Neural cell (in vitro differentiated cells): ENCODE results near the gene SAYSD1. TPM values are rescaled to one million over a fixed set of nuclear protein-coding genes. Genes with fewer than 3 reads are reported as not detected.

Source experiments
- H2AFZ ChIP-seq: fragments of 200-600, 300-800 bp; sonication (generic), shearing (Covaris generic); 2 replicates; pipeline ENCODE4 v1.6.0; 2014; ENCODE audit warnings: low read depth, mild to moderate bottlenecking, antibody characterized with exemption, low read length, moderate library complexity
- H3F3A ChIP-seq: fragments of 200-600 bp; shearing (Covaris generic); 2 replicates; pipeline ENCODE4 v1.6.1; 2016; ENCODE audit warnings: mild to moderate bottlenecking, moderate library complexity, mixed read lengths, antibody characterized with exemption, low read length; ENCODE audit not compliant: insufficient read depth, poor library complexity, severe bottlenecking
- H3K27ac ChIP-seq: fragments of 200-600, 300-800 bp; sonication (generic), shearing (Covaris generic); 2 replicates; pipeline ENCODE4 v1.5.1; 2014; ENCODE audit warnings: mild to moderate bottlenecking, low read length, moderate library complexity
- H3K27me3 ChIP-seq: fragments of 300-800, 200-600 bp; sonication (generic), shearing (Covaris generic); 2 replicates; pipeline ENCODE4 v1.6.0; 2014; ENCODE audit warnings: mild to moderate bottlenecking, low read depth, low read length, moderate library complexity; ENCODE audit not compliant: insufficient read depth
- H3K36me3 ChIP-seq: fragments of 300-800, 200-600 bp; sonication (generic), shearing (Covaris generic); 2 replicates; pipeline ENCODE4 v1.5.1; 2014; ENCODE audit warnings: mild to moderate bottlenecking, antibody characterized with exemption, low read length, moderate library complexity; ENCODE audit not compliant: insufficient read depth
- H3K4me2 ChIP-seq: fragments of 300-800, 200-600 bp; sonication (generic), shearing (Covaris generic); 2 replicates; pipeline ENCODE4 v1.6.0; 2014; ENCODE audit warnings: mild to moderate bottlenecking, low read length
- H3K4me3 ChIP-seq: fragments of 300-800, 200-600 bp; sonication (generic), shearing (Covaris generic); 2 replicates; pipeline ENCODE4 v1.5.1; 2014; ENCODE audit warnings: mild to moderate bottlenecking, low read length, moderate library complexity
- H3K79me2 ChIP-seq: fragments of 200-600 bp; shearing (Covaris generic); replicated peaks from 2 replicates; pipeline ENCODE4 v1.6.0; 2014; ENCODE audit warnings: mild to moderate bottlenecking, low read length, moderate library complexity; ENCODE audit not compliant: insufficient read depth
- H3K9ac ChIP-seq: fragments of 300-800, 200-600 bp; sonication (generic), shearing (Covaris generic); 2 replicates; pipeline ENCODE4 v1.6.1; 2016; ENCODE audit warnings: mild to moderate bottlenecking, low read length, mixed read lengths
- H3K9me2 ChIP-seq: fragments of 200-600 bp; shearing (Covaris generic); 2 replicates; pipeline ENCODE4 v1.6.1; 2016; ENCODE audit warnings: mild to moderate bottlenecking, low read length, mixed read lengths; ENCODE audit not compliant: insufficient read depth
- H3K9me3 ChIP-seq: fragments of 200-600, 300-800 bp; sonication (generic), shearing (Covaris generic); 2 replicates; pipeline ENCODE4 v1.6.1; 2016; ENCODE audit warnings: mild to moderate bottlenecking, mixed run types, low read length, moderate library complexity, mixed read lengths
- H4K20me1 ChIP-seq: fragments of 200-600 bp; shearing (Covaris generic); 2 replicates; pipeline ENCODE4 v1.6.1; 2016; ENCODE audit warnings: mild to moderate bottlenecking, mixed run types; ENCODE audit not compliant: insufficient read depth
- EP300 ChIP-seq: fragments of 450-650 bp; conservative IDR thresholded peaks from 2 replicates; pipeline ENCODE4 v1.6.1; 2014; ENCODE audit warnings: antibody characterized with exemption, mild to moderate bottlenecking, moderate library complexity; ENCODE audit not compliant: poor library complexity, severe bottlenecking
- EZH2 ChIP-seq: fragments of 200-600, 300-800 bp; shearing (Covaris generic), sonication (generic); IDR thresholded peaks from 2 replicates; pipeline ENCODE4 v1.6.1; 2014; ENCODE audit warnings: antibody characterized with exemption, low read length, borderline replicate concordance, mild to moderate bottlenecking; ENCODE audit not compliant: insufficient read depth, poor library complexity, severe bottlenecking
- MXI1 ChIP-seq: fragments of 450-650 bp; conservative IDR thresholded peaks from 2 replicates; pipeline ENCODE4 v1.6.1; 2014; ENCODE audit warnings: antibody characterized with exemption, mild to moderate bottlenecking; ENCODE audit not compliant: poor library complexity, severe bottlenecking
- POLR2AphosphoS5 ChIP-seq: IDR thresholded peaks from 2 replicates; pipeline ENCODE4 v1.6.1; 2012
- RAD21 ChIP-seq: fragments of 450-650 bp; conservative IDR thresholded peaks from 2 replicates; pipeline ENCODE4 v1.6.1; 2014; ENCODE audit warnings: antibody characterized with exemption, mild to moderate bottlenecking, moderate library complexity
- SMC3 ChIP-seq: fragments of 450-650 bp; conservative IDR thresholded peaks from 2 replicates; pipeline ENCODE4 v1.6.1; 2014; ENCODE audit warnings: antibody characterized with exemption, mild to moderate bottlenecking, moderate library complexity; ENCODE audit not compliant: poor library complexity
- TAF1 ChIP-seq: IDR thresholded peaks from 2 replicates; pipeline ENCODE4 v1.6.1; 2012; ENCODE audit warnings: low read depth
- polyA plus RNA-seq: library from polyadenylated mRNA; depleted of rRNA; stranded (reverse); fragments of >200 nt; gene quantifications from 2 replicates; pipeline ENCODE4 v1.2.3, GENCODE V29; 2014
- TF ChIP-seq, protein P1 (sequence below): fragments of 450-650 bp; IDR thresholded peaks from 2 replicates; pipeline ENCODE4 v1.5.1; 2014; ENCODE audit warnings: antibody characterized with exemption, mild to moderate bottlenecking, moderate library complexity; ENCODE audit not compliant: poor library complexity, severe bottlenecking
- TF ChIP-seq, protein P2 (sequence below): IDR thresholded peaks from 2 replicates; pipeline ENCODE4 v1.6.1; 2012; ENCODE audit warnings: borderline replicate concordance

Gene SAYSD1
- polyA plus RNA-seq, 1 donor from 2014 or later, result 40.5 TPM

DNA sequence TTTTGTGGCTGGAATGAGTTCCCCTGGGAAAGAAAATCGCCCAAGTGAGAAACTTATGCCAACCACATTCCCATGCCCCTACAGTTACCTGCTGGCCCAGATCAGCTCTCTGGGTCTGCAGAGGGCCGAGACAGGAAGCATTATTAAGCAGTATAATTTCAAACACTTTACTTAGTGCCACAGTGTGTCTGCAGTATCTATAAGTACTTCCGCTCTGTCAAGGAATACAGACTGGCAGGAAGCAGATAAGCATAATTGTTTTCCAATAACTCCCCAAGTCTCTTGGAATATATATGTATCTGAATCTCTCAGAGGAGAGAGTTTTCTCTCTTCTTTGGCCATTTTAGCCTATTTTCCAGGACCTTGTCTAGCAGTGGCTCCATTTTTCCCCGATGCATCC is 24.9 kb downstream of the SAYSD1 start:
- Histone ChIP-seq H4K20me1 (no peaks in the 10 kb centered on the region), H3K36me3 (no peaks in the 10 kb centered on the region), H2AFZ (no peak overlapping the region), H3K9ac (no peak overlapping the region), H3F3A (no peaks in the 10 kb centered on the region), H3K4me3 (no peak overlapping the region), H3K27me3 (no peaks in the 10 kb centered on the region), H3K4me2 (no peak overlapping the region), H3K9me2 (no peaks in the 10 kb centered on the region), H3K27ac (no peak overlapping the region), H3K79me2 (no peaks in the 10 kb centered on the region), H3K9me3 (no peaks in the 10 kb centered on the region)
- TF ChIP-seq, protein P1, sequence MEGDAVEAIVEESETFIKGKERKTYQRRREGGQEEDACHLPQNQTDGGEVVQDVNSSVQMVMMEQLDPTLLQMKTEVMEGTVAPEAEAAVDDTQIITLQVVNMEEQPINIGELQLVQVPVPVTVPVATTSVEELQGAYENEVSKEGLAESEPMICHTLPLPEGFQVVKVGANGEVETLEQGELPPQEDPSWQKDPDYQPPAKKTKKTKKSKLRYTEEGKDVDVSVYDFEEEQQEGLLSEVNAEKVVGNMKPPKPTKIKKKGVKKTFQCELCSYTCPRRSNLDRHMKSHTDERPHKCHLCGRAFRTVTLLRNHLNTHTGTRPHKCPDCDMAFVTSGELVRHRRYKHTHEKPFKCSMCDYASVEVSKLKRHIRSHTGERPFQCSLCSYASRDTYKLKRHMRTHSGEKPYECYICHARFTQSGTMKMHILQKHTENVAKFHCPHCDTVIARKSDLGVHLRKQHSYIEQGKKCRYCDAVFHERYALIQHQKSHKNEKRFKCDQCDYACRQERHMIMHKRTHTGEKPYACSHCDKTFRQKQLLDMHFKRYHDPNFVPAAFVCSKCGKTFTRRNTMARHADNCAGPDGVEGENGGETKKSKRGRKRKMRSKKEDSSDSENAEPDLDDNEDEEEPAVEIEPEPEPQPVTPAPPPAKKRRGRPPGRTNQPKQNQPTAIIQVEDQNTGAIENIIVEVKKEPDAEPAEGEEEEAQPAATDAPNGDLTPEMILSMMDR, result no peak
- TF ChIP-seq, protein P2, sequence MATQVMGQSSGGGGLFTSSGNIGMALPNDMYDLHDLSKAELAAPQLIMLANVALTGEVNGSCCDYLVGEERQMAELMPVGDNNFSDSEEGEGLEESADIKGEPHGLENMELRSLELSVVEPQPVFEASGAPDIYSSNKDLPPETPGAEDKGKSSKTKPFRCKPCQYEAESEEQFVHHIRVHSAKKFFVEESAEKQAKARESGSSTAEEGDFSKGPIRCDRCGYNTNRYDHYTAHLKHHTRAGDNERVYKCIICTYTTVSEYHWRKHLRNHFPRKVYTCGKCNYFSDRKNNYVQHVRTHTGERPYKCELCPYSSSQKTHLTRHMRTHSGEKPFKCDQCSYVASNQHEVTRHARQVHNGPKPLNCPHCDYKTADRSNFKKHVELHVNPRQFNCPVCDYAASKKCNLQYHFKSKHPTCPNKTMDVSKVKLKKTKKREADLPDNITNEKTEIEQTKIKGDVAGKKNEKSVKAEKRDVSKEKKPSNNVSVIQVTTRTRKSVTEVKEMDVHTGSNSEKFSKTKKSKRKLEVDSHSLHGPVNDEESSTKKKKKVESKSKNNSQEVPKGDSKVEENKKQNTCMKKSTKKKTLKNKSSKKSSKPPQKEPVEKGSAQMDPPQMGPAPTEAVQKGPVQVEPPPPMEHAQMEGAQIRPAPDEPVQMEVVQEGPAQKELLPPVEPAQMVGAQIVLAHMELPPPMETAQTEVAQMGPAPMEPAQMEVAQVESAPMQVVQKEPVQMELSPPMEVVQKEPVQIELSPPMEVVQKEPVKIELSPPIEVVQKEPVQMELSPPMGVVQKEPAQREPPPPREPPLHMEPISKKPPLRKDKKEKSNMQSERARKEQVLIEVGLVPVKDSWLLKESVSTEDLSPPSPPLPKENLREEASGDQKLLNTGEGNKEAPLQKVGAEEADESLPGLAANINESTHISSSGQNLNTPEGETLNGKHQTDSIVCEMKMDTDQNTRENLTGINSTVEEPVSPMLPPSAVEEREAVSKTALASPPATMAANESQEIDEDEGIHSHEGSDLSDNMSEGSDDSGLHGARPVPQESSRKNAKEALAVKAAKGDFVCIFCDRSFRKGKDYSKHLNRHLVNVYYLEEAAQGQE, result no peak
- TF ChIP-seq SMC3, result no peak
- no peak for TF ChIP-seq EZH2
- no peak for TF ChIP-seq RAD21
- no peak for TF ChIP-seq EP300
- no peak for TF ChIP-seq MXI1
- no peak for TF ChIP-seq POLR2AphosphoS5
- no peak for TF ChIP-seq TAF1

DNA sequence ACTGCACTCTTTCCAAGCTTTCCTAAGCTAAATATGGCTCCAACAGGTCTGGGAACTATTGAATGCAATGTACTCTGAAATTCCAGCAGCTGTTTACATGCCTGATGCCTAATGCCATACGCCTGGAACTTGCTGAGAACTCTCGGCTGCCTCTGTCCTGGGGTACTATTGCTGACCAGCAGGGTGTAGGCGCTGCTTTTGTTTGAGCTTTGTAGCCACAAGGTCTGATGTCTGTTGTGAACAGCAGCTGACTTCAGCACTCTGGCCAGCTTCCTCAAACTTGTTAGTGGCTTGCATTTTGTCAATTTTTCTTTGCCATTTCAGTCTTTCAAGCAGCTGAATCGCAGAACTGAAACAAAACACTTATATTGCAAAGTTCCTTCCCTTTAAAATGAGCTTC is 26.7 kb downstream of the SAYSD1 start:
- Histone ChIP-seq H3K9me3 (no peaks in the 10 kb centered on the region), H3K27ac (no peak overlapping the region), H3F3A (no peaks in the 10 kb centered on the region), H3K4me3 (no peak overlapping the region), H4K20me1 (no peaks in the 10 kb centered on the region), H2AFZ (no peak overlapping the region), H3K9me2 (no peaks in the 10 kb centered on the region), H3K79me2 (no peaks in the 10 kb centered on the region), H3K9ac (no peak overlapping the region), H3K4me2 (no peak overlapping the region), H3K27me3 (no peaks in the 10 kb centered on the region), H3K36me3 (no peaks in the 10 kb centered on the region)
- TF ChIP-seq TAF1 (no peak), RAD21 (no peak), EP300 (no peak), SMC3 (no peak), EZH2 (no peak), POLR2AphosphoS5 (no peak), MXI1 (no peak)
- TF ChIP-seq, protein P1, result no peak
- TF ChIP-seq, protein P2, result no peak
